ENCODE results near the gene BRD9.

BRD9 gene

DNA sequence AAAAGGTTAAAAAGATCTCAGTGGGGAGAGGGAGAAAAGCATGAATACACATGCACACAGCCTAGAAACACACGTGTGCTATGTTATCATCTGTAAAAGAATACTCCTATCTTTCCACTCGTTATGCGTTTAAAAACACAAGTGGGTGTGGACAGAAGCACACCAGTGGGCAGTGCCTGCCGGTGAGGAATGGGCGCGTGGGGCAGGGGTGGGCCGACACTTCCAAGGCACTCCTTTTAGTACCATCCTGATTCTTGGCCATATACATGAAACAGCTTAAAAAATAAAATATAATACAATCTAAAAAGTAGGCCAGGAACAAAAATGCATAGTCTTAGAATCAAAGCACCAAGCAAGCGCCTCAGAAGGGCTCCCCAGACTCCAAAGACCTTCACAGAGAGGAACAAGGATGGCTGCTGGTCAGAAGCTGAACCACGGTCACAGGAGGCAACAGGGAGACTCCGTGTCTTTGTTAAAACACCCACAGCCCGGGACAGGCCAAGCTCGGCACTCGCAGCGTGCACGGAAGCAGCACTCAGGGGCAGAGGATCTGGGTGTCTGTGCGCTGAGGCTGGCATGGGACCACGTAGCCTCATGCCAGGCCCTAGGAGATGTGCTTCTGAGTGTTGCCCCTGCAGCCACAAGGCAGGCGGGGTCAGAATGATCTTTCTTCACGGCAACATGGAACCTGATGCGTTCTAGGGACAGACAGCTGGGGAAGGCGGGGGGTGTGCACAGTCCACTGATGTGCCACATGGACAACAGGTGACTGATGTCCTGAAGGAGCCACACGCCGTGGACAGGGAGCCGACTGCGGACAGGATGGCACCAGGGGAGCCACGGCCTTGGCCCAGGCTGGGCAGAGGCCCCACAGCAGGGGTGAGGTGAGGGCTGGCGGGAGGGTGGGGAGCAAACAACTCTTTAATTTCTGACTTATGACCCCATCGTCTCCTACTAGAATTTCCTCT, 15.9 kb downstream of the BRD9 start:
- no peak for DNase-seq (ENCODE audit: low spot score)
- TF ChIP-seq CTCF (IDR thresholded peaks at IDR 0.05; ENCODE audit: extremely low read depth, missing control alignments), result no peak

- TF ChIP-seq CTCF (IDR thresholded peaks at IDR 0.05; ENCODE audit: extremely low read depth, missing control alignments), result no peak
- DNase-seq (ENCODE audit: low spot score), result no peak
These were observed 16.7 kb downstream of the BRD9 start for GRCh38 chr5:875931-876330.

GRCh38 chr5:873328-873727, 19.3 kb downstream of the BRD9 start:
- peak; percentile 74 for DNase-seq (ENCODE audit: low spot score)
- TF ChIP-seq CTCF (IDR thresholded peaks at IDR 0.05; ENCODE audit: extremely low read depth, missing control alignments), result no peak

DNA sequence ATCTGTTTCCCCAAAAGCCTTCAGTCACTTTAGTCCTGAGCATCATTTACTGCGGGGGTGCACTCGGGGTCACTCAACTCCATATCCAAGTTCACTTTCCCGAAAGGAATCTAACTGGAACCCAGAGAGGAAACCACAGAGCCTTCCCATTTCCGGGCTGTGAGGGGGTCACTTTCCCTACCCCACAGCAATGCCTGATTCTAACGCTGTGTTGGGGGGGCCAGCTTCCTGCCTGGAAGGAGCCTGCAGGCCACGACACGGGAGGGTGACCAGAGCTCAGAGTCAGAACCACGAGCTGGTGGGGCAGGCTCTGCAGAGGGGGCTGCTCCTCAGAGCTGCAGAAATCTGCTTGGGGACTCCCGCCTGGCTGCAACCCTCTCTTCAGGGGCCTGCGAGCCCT, 20.3 kb downstream of the BRD9 start:
- TF ChIP-seq CTCF (IDR thresholded peaks at IDR 0.05; ENCODE audit: extremely low read depth, missing control alignments), result no peak
- DNase-seq (ENCODE audit: low spot score), result no peak

DNA sequence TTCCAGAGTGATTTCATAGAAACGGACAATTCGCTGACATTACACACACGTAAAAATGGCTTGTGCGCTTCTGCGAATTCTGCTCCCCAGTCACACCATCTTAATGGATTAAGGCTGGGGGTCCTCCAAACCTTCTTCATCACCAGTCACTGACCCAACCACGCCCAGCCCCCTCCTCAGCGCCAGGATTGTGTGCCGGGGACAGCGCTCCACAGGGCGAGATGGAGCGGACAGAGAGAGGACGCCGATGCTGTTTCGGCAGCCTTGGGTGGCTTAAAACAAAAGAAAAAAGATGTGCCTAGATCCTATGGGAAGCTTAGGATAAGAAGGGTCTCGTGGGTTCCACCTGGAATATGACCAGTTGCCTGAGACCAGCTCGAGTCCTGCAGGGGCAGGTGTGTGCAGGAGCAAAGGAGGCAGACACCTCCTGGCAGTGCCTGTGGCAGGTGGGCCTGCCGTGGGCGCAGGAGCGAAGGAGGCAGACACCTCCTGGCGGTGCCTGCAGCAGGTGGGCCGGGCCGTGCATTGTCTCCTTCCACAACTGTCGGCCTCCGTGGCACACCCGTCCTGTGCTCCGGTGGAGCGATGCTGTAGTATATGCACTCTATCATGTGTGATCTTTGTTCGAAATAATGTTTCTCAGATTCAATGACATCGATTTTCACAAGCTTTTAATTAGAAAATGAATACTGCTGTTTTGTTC, 20.9 kb downstream of the BRD9 start:
- DNase-seq (ENCODE audit: low spot score), result no peak
- no peak for TF ChIP-seq CTCF (IDR thresholded peaks at IDR 0.05; ENCODE audit: extremely low read depth, missing control alignments)

- no peak for DNase-seq (ENCODE audit: low spot score)
- TF ChIP-seq CTCF (IDR thresholded peaks at IDR 0.05; ENCODE audit: extremely low read depth, missing control alignments), result no peak
These were observed 21.6 kb downstream of the BRD9 start for GRCh38 chr5:870956-871355.

All from GM20000 (cell line).